CD14-positive monocyte (primary cell): ENCODE results near the gene MOCOS. TPM values are rescaled to one million over a fixed set of nuclear protein-coding genes. Genes with fewer than 3 reads are reported as not detected.

Experiments
- DNase-seq, 3 donors: peaks; one replicate each; pipeline ENCODE4 v3.0.0-alpha.2; 2011 to 2022
- H2AFZ ChIP-seq: 2 replicates; pipeline ENCODE4 v1.6.0; 2012; ENCODE audit warnings: mild to moderate bottlenecking, low read depth, low read length, inconsistent platforms; ENCODE audit not compliant: insufficient read depth, poor library complexity, severe bottlenecking
- H3K27ac ChIP-seq, 2 donors: 1 replicate in 1 of 2; 2 replicates in 1 of 2; pipeline ENCODE4 v1.5.1; 2012 to 2013; ENCODE audit warnings: low read length in 2 of 2, control low read depth in 1 of 2, inconsistent platforms in 1 of 2, low read depth in 1 of 2, mild to moderate bottlenecking in 1 of 2
- H3K27me3 ChIP-seq, 2 donors: one replicate each; pipeline versions ENCODE4 v1.6.0 to v1.6.1; 2011 to 2013; ENCODE audit warnings: low read length in 2 of 2; ENCODE audit not compliant: control insufficient read depth in 2 of 2, insufficient read depth in 2 of 2
- H3K36me3 ChIP-seq, 2 donors: replicated peaks in 1 of 2; 1 replicate in 1 of 2; 2 replicates in 1 of 2; pipeline versions ENCODE4 v1.5.1 to v1.6.1; 2012 to 2013; ENCODE audit warnings: low read length in 2 of 2, control low read depth in 1 of 2, inconsistent platforms in 1 of 2, mild to moderate bottlenecking in 1 of 2; ENCODE audit not compliant: insufficient read depth in 2 of 2, control insufficient read depth in 1 of 2
- H3K4me1 ChIP-seq, 2 donors: 1 replicate in 1 of 2; 2 replicates in 1 of 2; pipeline versions ENCODE4 v1.5.1 to v1.6.1; 2012 to 2013; ENCODE audit warnings: low read length in 2 of 2, control low read depth in 1 of 2, inconsistent platforms in 1 of 2, mild to moderate bottlenecking in 1 of 2, moderate library complexity in 1 of 2; ENCODE audit not compliant: insufficient read depth in 2 of 2, control insufficient read depth in 1 of 2
- H3K4me2 ChIP-seq: replicated peaks from 2 replicates; pipeline ENCODE3; 2012; ENCODE audit warnings: low read length, moderate library complexity, mild to moderate bottlenecking; ENCODE audit not compliant: poor library complexity, severe bottlenecking; ENCODE audit errors: extremely low read depth
- H3K4me3 ChIP-seq, 3 experiments: fragments of 200-600 bp in 1 of 3; sonication (generic) in 1 of 3; replicated peaks in 1 of 3; 1 replicate in 2 of 3; 2 replicates in 1 of 3; pipeline ENCODE4 v1.5.1; 2011 to 2013; ENCODE audit warnings: low read length in 3 of 3, mild to moderate bottlenecking in 3 of 3, control low read depth in 2 of 3, low read depth in 2 of 3, inconsistent platforms in 1 of 3, moderate library complexity in 1 of 3
- H3K79me2 ChIP-seq: 2 replicates; pipeline ENCODE4 v1.6.0; 2012; ENCODE audit warnings: mild to moderate bottlenecking, control low read depth, inconsistent platforms, low read length, moderate library complexity; ENCODE audit not compliant: insufficient read depth
- H3K9ac ChIP-seq: 2 replicates; pipeline ENCODE4 v1.6.0; 2017; ENCODE audit warnings: low read length, mild to moderate bottlenecking; ENCODE audit not compliant: insufficient read depth, poor library complexity, severe bottlenecking
- H3K9me3 ChIP-seq, 2 donors: replicated peaks in 1 of 2; 1 replicate in 1 of 2; 2 replicates in 1 of 2; pipeline versions ENCODE4 v1.5.1 to v1.6.1; 2012 to 2013; ENCODE audit warnings: low read length in 2 of 2, control low read depth in 1 of 2; ENCODE audit not compliant: control insufficient read depth in 1 of 2, insufficient read depth in 1 of 2
- H4K20me1 ChIP-seq: 2 replicates; pipeline ENCODE4 v1.6.0; 2012; ENCODE audit warnings: mild to moderate bottlenecking, low read length, control low read depth, moderate library complexity; ENCODE audit not compliant: insufficient read depth
- H3K27ac Mint-ChIP-seq, 7 donors: one replicate each; pipeline ENCODE4 v1.8.0; 2020; ENCODE audit warnings: mild to moderate bottlenecking in 7 of 7, mixed read lengths in 7 of 7, moderate library complexity in 6 of 7, inconsistent platforms in 2 of 7
- H3K27me3 Mint-ChIP-seq, 3 donors: one replicate each; pipeline ENCODE4 v1.8.0; 2021 to 2022; ENCODE audit warnings: low read depth in 3 of 3, mild to moderate bottlenecking in 3 of 3, mixed read lengths in 3 of 3, moderate library complexity in 3 of 3, inconsistent platforms in 1 of 3
- H3K36me3 Mint-ChIP-seq, 2 donors: one replicate each; pipeline ENCODE4 v1.8.0; 2020; ENCODE audit warnings: mixed read lengths in 2 of 2, inconsistent platforms in 1 of 2, mild to moderate bottlenecking in 1 of 2
- H3K4me1 Mint-ChIP-seq: one replicate; pipeline ENCODE4 v1.8.0; 2020; ENCODE audit warnings: mild to moderate bottlenecking, mixed read lengths
- H3K4me3 Mint-ChIP-seq, 2 donors: one replicate each; pipeline ENCODE4 v1.8.0; 2020; ENCODE audit warnings: mild to moderate bottlenecking in 2 of 2, mixed read lengths in 2 of 2, moderate library complexity in 1 of 2
- H3K9me3 Mint-ChIP-seq, 7 donors: one replicate each; pipeline ENCODE4 v1.8.0; 2020 to 2022; ENCODE audit warnings: mixed read lengths in 7 of 7, mild to moderate bottlenecking in 6 of 7, moderate library complexity in 6 of 7, inconsistent platforms in 2 of 7
- WGBS: methylation state at CpG from one replicate; pipeline ENCODE4 v1.1.5; 2013; ENCODE audit warnings: missing lambda C conversion rate; ENCODE audit not compliant: insufficient coverage; 5-methylcytosine and 5-hydroxymethylcytosine counted together
- intact Hi-C, 2 donors: fragments of 100-400 bp; cut with micrococcal nuclease; formaldehyde crosslinking; loops; one replicate each; pipeline versions ENCODE4 v1.15.0 to v1.15.1; 2023
- polyA plus RNA-seq, 3 donors: library from polyadenylated mRNA; depleted of rRNA in 1 of 3; unstranded in 2 of 3; stranded (reverse) in 1 of 3; fragments of 300-500 nt in 2 of 3; fragments of >200 nt in 1 of 3; fragmentation: Illumina TruSeq in 2 of 3; gene quantifications; 1 replicate in 2 of 3; 2 replicates in 1 of 3; pipeline ENCODE4 v1.2.3, GENCODE V29; 2012 to 2021
- TF ChIP-seq, protein P1 (sequence below): fragments of 200-600 bp; IDR thresholded peaks from one replicate; pipeline ENCODE4 v1.8.0; 2022; ENCODE audit warnings: antibody characterized with exemption, mild to moderate bottlenecking

MOCOS gene
- polyA plus RNA-seq, 3 donors, result 0.03 to 0.05 TPM; not detected in 1

- peaks cover 9 to 11% of the 10 kb centered on the region in 2 donors for H3K27me3 ChIP-seq
- no peak overlapping the region for H2AFZ ChIP-seq
- Mint-ChIP-seq H3K4me1 (no peaks in the 10 kb centered on the region), H3K36me3 (no peaks in the 10 kb centered on the region), H3K27ac (no peak overlapping the region), H3K4me3 (no peak overlapping the region), H3K9me3 (no peaks in the 10 kb centered on the region), H3K27me3 (peaks cover 15 to 46% (median 26%) of the 10 kb centered on the region in 3 donors)
- H3K9me3 ChIP-seq, result no peaks in the 10 kb centered on the region
- H3K4me1 ChIP-seq, result no peaks in the 10 kb centered on the region
- no peak overlapping the region for H3K9ac ChIP-seq
- no peak overlapping the region for H3K27ac ChIP-seq
- no peaks in the 10 kb centered on the region for H3K79me2 ChIP-seq
- H3K36me3 ChIP-seq, result no peaks in the 10 kb centered on the region
- no peaks in the 10 kb centered on the region for H4K20me1 ChIP-seq
- intact Hi-C loops, result no loop called here
- H3K4me2 ChIP-seq, result no peak overlapping the region
- no peak overlapping the region for H3K4me3 ChIP-seq
- TF ChIP-seq, protein P1, sequence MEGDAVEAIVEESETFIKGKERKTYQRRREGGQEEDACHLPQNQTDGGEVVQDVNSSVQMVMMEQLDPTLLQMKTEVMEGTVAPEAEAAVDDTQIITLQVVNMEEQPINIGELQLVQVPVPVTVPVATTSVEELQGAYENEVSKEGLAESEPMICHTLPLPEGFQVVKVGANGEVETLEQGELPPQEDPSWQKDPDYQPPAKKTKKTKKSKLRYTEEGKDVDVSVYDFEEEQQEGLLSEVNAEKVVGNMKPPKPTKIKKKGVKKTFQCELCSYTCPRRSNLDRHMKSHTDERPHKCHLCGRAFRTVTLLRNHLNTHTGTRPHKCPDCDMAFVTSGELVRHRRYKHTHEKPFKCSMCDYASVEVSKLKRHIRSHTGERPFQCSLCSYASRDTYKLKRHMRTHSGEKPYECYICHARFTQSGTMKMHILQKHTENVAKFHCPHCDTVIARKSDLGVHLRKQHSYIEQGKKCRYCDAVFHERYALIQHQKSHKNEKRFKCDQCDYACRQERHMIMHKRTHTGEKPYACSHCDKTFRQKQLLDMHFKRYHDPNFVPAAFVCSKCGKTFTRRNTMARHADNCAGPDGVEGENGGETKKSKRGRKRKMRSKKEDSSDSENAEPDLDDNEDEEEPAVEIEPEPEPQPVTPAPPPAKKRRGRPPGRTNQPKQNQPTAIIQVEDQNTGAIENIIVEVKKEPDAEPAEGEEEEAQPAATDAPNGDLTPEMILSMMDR, result no peak
- DNase-seq, result no peak
These were observed 120.2 kb downstream of the MOCOS start for GRCh38 chr18:36307513-36307912.

DNA sequence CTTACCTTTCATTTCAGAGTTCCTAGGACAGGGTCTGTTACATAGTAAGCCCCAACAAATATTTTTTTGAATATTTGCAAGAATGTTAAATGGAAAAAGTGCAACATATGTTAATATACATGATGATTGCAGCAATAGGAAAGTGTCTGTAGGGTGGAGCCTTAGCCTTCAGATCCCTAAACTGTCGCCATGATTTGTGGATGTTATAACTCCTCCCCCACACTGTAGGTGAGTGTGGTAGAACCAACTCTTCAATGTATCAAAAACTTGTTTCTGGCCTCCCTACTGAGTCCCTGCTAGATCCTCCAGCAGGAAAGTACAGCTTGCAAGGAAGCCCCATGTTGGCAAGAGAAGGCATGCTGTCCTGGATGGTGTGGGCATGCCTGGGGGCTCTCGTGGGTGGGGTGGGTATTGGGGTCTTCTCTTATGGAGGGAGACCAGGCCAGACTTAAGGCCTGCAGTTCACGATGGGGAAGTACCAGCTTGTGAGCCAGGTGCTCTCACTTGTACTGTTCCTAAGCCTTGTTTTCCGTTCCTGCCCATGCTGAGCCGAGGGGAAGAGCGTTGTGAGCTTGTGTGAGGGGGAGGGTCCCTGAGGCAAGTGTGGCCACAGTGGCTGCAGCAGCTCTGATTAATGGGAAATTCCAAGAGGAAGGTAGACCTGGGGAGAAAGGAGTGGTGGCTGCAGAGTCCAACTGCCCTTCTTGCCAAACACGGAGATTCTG, 121.6 kb downstream of the MOCOS start:
- TF ChIP-seq, protein P1, result no peak
- Histone ChIP-seq H3K79me2 (no peaks in the 10 kb centered on the region), H3K27me3 (peaks cover 0 to 7% of the 10 kb centered on the region in 2 donors), H3K9ac (no peak overlapping the region), H3K4me1 (no peaks in the 10 kb centered on the region), H4K20me1 (no peaks in the 10 kb centered on the region), H2AFZ (no peak overlapping the region), H3K27ac (no peak overlapping the region), H3K36me3 (no peaks in the 10 kb centered on the region), H3K9me3 (no peaks in the 10 kb centered on the region), H3K4me3 (no peak overlapping the region), H3K4me2 (no peak overlapping the region)
- intact Hi-C loops, result no loop called here
- Mint-ChIP-seq H3K9me3 (no peaks in the 10 kb centered on the region), H3K36me3 (no peaks in the 10 kb centered on the region), H3K4me3 (no peak overlapping the region), H3K27ac (no peak overlapping the region), H3K4me1 (no peaks in the 10 kb centered on the region), H3K27me3 (peaks cover 13 to 41% (median 18%) of the 10 kb centered on the region in 3 donors)
- no peak for DNase-seq
- 68% methylated on average over 5 of the region's 7 CpGs for WGBS
